ENCODE measurements around the gene SOX10. TPM values are rescaled to one million over a fixed set of nuclear protein-coding genes. Genes with fewer than 3 reads are reported as not detected.

SOX10 gene
- total RNA-seq, result not detected in 2 replicates

DNA sequence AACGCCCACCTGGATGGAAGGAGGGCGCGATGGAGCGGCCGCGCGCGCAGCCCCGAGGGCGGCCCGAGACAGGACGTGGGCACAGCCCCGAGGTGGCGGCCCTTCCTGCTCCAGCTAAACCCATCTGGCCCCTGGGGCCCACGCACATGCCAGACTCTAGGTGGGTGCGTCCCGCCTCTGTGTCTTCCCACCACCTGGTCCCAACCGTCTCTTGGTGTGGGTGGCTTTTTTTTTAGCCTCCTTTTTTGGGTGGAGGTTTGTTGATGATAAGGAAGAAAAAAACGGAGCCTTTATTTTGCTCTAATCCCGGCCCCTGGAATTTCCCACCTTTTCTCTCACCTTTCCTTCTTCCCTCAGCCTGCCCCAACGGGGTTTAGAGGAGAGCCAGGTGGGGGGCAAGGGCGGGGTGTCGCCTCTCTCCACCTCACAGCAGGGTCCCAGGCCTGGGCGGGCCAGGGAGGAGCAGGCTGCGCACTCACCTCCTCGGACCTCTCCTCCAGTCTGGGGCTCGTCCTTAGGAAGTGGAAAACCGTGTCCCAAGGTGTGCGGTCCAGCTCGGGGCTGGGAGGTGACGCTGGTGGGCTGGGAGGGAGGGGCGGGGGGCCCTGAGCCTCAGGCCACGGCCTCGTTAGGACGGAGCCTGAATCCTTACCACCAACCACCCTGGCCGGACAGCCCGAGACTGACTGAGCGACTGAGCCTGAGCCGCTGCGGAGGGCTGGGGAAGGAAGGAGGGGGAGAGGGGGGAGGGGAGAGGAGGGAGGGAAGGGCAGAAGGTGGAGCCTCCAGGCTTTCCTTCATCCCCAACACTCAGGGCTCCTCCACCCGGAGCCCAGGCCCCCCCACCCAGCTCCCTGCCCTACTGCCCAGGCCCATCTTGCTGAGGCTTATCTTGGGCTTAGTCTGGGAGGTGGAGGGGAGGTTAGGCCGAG, at the start of gene SOX10:
SOX10 (minus strand) TSS at position 696 of the 932 bp plus-strand sequence. CDS start 771 bp downstream, outside the sequence.

DNA sequence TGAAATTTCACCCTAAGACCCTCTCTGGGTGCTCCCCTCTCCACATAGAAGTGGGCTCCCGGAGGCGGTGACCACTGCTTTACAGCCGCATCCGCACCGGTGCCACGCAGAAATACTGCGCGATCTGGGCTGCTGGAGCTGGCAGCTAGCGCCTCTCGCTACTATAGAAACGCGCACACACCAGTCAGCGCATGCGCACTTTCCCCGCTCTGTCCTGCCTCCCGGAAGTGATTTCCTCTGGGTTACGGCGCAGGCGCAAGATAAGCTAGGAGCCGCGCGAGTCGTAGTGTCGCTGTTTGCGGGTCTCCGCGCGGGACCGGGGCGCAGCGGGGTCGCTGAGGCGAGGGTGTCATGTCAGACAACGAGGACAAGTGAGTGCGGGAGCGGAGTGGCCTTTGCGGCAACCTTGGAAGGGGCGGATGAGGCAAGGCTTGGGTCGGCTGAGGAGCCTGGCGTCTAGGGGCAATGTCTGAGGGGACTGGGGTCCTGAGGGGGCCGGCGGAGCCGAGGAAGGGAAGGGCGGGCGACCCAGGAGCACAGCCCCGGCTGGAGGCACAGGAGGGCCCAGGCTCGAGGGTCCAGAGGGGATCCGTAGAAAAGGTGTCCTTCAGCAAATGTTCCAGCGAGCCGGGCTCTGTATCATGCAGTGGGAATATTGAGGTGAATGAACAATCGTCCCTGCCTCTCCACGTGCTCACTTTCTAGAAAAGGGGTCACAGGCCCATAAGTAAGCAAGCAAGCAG, 30.7 kb downstream of the SOX10 start, which contains the start of the genes C22orf23 and POLR2F:
C22orf23 (minus strand) TSS at position 165 of the 743 bp plus-strand sequence. CDS start 452 bp downstream, outside the sequence.
POLR2F (plus strand) TSS at position 263 of the 743 bp plus-strand sequence; CDS start at position 352, 89 bp downstream.

Other genes with a start within 250 kb of the SOX10 start
- gene GCAT, start 176.6 kb downstream of the SOX10 start, total RNA-seq, result 38.8 and 43.0 TPM in 2 replicates
- gene GALR3, start 161.2 kb downstream of the SOX10 start, total RNA-seq, result not detected in 2 replicates
- 41.8 and 44.3 TPM in 2 replicates for gene ANKRD54, start 140.2 kb downstream of the SOX10 start, total RNA-seq
- 369 and 415 TPM in 2 replicates for gene EIF3L, start 135.1 kb downstream of the SOX10 start, total RNA-seq
- 22.8 and 31.4 TPM in 2 replicates for gene MICALL1, start 78.3 kb downstream of the SOX10 start, total RNA-seq
- under 0.01 and 0.89 TPM in 2 replicates for gene C22orf23, start 31.0 kb downstream of the SOX10 start, total RNA-seq
- 67.3 and 114 TPM in 2 replicates for gene POLR2F, start 30.9 kb downstream of the SOX10 start, total RNA-seq
- gene PICK1, start 72.8 kb upstream of the SOX10 start, total RNA-seq, result 11.8 and 17.7 TPM in 2 replicates
- 0.29 TPM in 1 of 2 replicates, not detected in the other for gene SLC16A8, start 99.6 kb upstream of the SOX10 start, total RNA-seq
- gene BAIAP2L2, start 126.1 kb upstream of the SOX10 start, total RNA-seq, result 27.3 and 38.6 TPM in 2 replicates
- 11.0 and 11.3 TPM in 2 replicates for gene PLA2G6, start 197.3 kb upstream of the SOX10 start, total RNA-seq
- 25.9 and 26.2 TPM in 2 replicates for gene MAFF, start 217.4 kb upstream of the SOX10 start, total RNA-seq

All from myometrial cell (primary cell).